Adrenal gland (tissue), 12 donors: Measurements from ENCODE around the gene ADGRG7. TPM values are rescaled to one million over a fixed set of nuclear protein-coding genes. Genes with fewer than 3 reads are reported as not detected.

Experiments
- DNase-seq, 7 donors: peaks; one replicate each; pipeline ENCODE4 v3.0.0-alpha.2; 2019 to 2020
- H3K27ac ChIP-seq, 5 donors: fragments of 200-600 bp; sonication (generic) in 4 of 5; 1 replicate in 3 of 5; 2 replicates in 2 of 5; pipeline versions ENCODE4 v1.5.1 to v1.8.0; 2016 to 2020; ENCODE audit warnings: mild to moderate bottlenecking in 1 of 5
- H3K27me3 ChIP-seq: fragments of 200-600 bp; 2 replicates; pipeline ENCODE4 v1.8.0; 2021
- H3K36me3 ChIP-seq, 2 donors: fragments of 200-600 bp; replicated peaks in 1 of 2; 1 replicate in 1 of 2; 2 replicates in 1 of 2; pipeline versions ENCODE4 v1.5.1 to v1.8.0; 2018 to 2022
- H3K4me1 ChIP-seq, 2 donors: fragments of 200-600 bp; replicated peaks in 1 of 2; 1 replicate in 1 of 2; 2 replicates in 1 of 2; pipeline versions ENCODE4 v1.5.1 to v1.8.0; 2018 to 2021
- H3K4me3 ChIP-seq, 4 donors: fragments of 200-600 bp; sonication (generic) in 3 of 4; one replicate each; pipeline ENCODE4 v1.5.1; 2016 to 2018
- H3K9me3 ChIP-seq, 3 donors: fragments of 200-600 bp; sonication (generic) in 1 of 3; replicated peaks in 1 of 3; 1 replicate in 2 of 3; 2 replicates in 1 of 3; pipeline versions ENCODE4 v1.5.1 to v1.8.0; 2016 to 2021
- CTCF ChIP-seq, 6 experiments: fragments of 450-650 bp in 4 of 6; fragments of 200-600 bp in 2 of 6; sonication (generic) in 1 of 6; IDR thresholded peaks; 1 replicate in 5 of 6; 2 replicates in 1 of 6; pipeline versions ENCODE4 v1.5.1 to v1.8.0; 2016 to 2021; ENCODE audit warnings: antibody characterized with exemption in 6 of 6, mild to moderate bottlenecking in 2 of 6, moderate library complexity in 1 of 6
- POLR2A ChIP-seq, 2 donors: fragments of 450-650 bp; IDR thresholded peaks; one replicate each; pipeline ENCODE4 v1.6.1; 2017; ENCODE audit warnings: antibody characterized with exemption in 2 of 2, mild to moderate bottlenecking in 2 of 2, moderate library complexity in 1 of 2
- WGBS, 4 donors: extraction: QIAGEN DNeasy Blood & Tissue Kit in 2 of 4; methylation state at CpG; one replicate each; pipeline versions ENCODE4 v1.1.5 to v1.1.7; 2013 to 2017; 5-methylcytosine and 5-hydroxymethylcytosine counted together
- intact Hi-C, 2 donors: fragments of 100-400 bp; cut with DNase I; formaldehyde crosslinking; loops; one replicate each; pipeline versions ENCODE4 v1.14.1 to v1.15.0; 2022 to 2023
- polyA plus RNA-seq, 3 donors: library from polyadenylated mRNA; stranded (reverse); fragments of 200-250 nt in 2 of 3; fragments of 350-450 nt in 1 of 3; fragmentation: Illumina TruSeq in 1 of 3; extraction: RNeasy Lipid Tissue Mini Kit (QIAGEN cat#74804) in 1 of 3; gene quantifications; one replicate each; pipeline ENCODE4 v1.2.3, GENCODE V29; 2013 to 2014
- total RNA-seq, 9 donors: library from RNA; depleted of rRNA in 4 of 9; stranded (reverse); fragments of >200 nt in 4 of 9; fragments of 120-200 nt in 1 of 9; fragmentation: NEBNext Ultra II Directional in 1 of 9; extraction: Animal tissue kit (Norgen Biotek cat#: 25700) in 1 of 9; gene quantifications; one replicate each; pipeline versions ENCODE4 v1.1.0 to v1.2.4, GENCODE V29; 2013 to 2023
- donor health status: healthy with polysubstance abuse.
- donor health status: Bipolar disorder and iron deficiency.
- donor health status: DM: yes; HTN: yes; CAD: no.
- donor health status: DM: no; HTN: no; CAD: no.
- donor health status: DM: no; HTN: no; CAD: no.
- donor health status: DM: yes; HTN: yes; CAD: no.

ADGRG7 gene
- total and polyA plus RNA-seq, 12 donors, result not detected

- no peak overlapping the region for H3K4me3 ChIP-seq
- H3K4me1 ChIP-seq, result no peaks in the 10 kb centered on the region
- no peak overlapping the region for H3K27ac ChIP-seq
- no peaks in the 10 kb centered on the region for H3K36me3 ChIP-seq
- no peak for DNase-seq
- peaks cover 17% of the 10 kb centered on the region for H3K27me3 ChIP-seq
- TF ChIP-seq POLR2A (IDR thresholded peaks at IDR 0.05), result no peak
- TF ChIP-seq CTCF (IDR thresholded peaks at IDR 0.05), result no peak
- intact Hi-C loops, result no loop called here
- 76 to 85% (median 77%) methylated on average over 5 of the region's 5 CpGs for WGBS, 4 donors
- H3K9me3 ChIP-seq, result no peaks in the 10 kb centered on the region
Observed at GRCh38 chr3:100700708-100701107, 91.3 kb downstream of the ADGRG7 start.

- H3K27ac ChIP-seq, result no peak overlapping the region
- DNase-seq, result no peak
- H3K4me3 ChIP-seq, result no peak overlapping the region
- intact Hi-C loops, result no loop called here
- WGBS, 4 donors, result 60 to 73% (median 68%) methylated on average over 4 of the region's 4 CpGs
- H3K36me3 ChIP-seq, result no peaks in the 10 kb centered on the region
- H3K27me3 ChIP-seq, result peaks cover 18% of the 10 kb centered on the region
- H3K4me1 ChIP-seq, result no peaks in the 10 kb centered on the region
- TF ChIP-seq CTCF (IDR thresholded peaks at IDR 0.05), result no peak
- no peak for TF ChIP-seq POLR2A (IDR thresholded peaks at IDR 0.05)
- H3K9me3 ChIP-seq, result no peaks in the 10 kb centered on the region
Observed at GRCh38 chr3:100702082-100702979, 92.9 kb downstream of the ADGRG7 start.

GRCh38 chr3:100702980-100703345 is 93.6 kb downstream of the ADGRG7 start:
- no peaks in the 10 kb centered on the region for H3K9me3 ChIP-seq
- 58 to 66% (median 64%) methylated on average over 5 of the region's 5 CpGs for whole genome bisulfite sequencing, 4 donors
- no peaks in the 10 kb centered on the region for H3K36me3 ChIP-seq
- intact Hi-C loops, result no loop called here
- no peak overlapping the region for H3K27ac ChIP-seq
- peaks cover 13% of the 10 kb centered on the region for H3K27me3 ChIP-seq
- no peaks in the 10 kb centered on the region for H3K4me1 ChIP-seq
- H3K4me3 ChIP-seq, result no peak overlapping the region
- DNase-seq, result no peak
- no peak for TF ChIP-seq POLR2A (IDR thresholded peaks at IDR 0.05)
- TF ChIP-seq CTCF (IDR thresholded peaks at IDR 0.05), result no peak

GRCh38 chr3:100703865-100704264 is 94.5 kb downstream of the ADGRG7 start:
- Histone ChIP-seq H3K9me3 (no peaks in the 10 kb centered on the region), H3K36me3 (no peaks in the 10 kb centered on the region), H3K27me3 (peaks cover 13% of the 10 kb centered on the region), H3K4me1 (no peaks in the 10 kb centered on the region), H3K27ac (no peak overlapping the region), H3K4me3 (no peak overlapping the region)
- 56 to 71% (median 69%) methylated on average over 4 of the region's 4 CpGs for WGBS, 4 donors
- no peak for DNase-seq
- intact Hi-C loops, result no loop called here
- TF ChIP-seq POLR2A (IDR thresholded peaks at IDR 0.05), result no peak
- no peak for TF ChIP-seq CTCF (IDR thresholded peaks at IDR 0.05)
